DND-41 (cell line): ENCODE data around the gene INTU.

Experiments used
- CTCF ChIP-seq: IDR thresholded peaks from 2 replicates; pipeline ENCODE4 v1.5.1; 2012; ENCODE audit warnings: borderline replicate concordance, low read length, moderate library complexity, mild to moderate bottlenecking; ENCODE audit not compliant: poor library complexity, severe bottlenecking; ENCODE audit errors: extremely low read depth
- EZH2 ChIP-seq: IDR thresholded peaks from 3 replicates; pipeline ENCODE4 v1.6.1; 2012; ENCODE audit warnings: borderline replicate concordance, low read depth, mild to moderate bottlenecking, moderate library complexity, low read length, inconsistent platforms; ENCODE audit not compliant: severe bottlenecking

GRCh38 chr4:127629371-127629770 lies 3.4 kb upstream of the INTU start:
- no peak for TF ChIP-seq CTCF
- no peak for TF ChIP-seq EZH2
